RWPE1 (cell line): ENCODE results near the gene DDI1.

Source experiments
- CTCF ChIA-PET: fragments of 350-600 bp; sonication (Branson Sonifier 250); formaldehyde crosslinking; extraction: SDS; loops from one replicate; lab custom pipeline; 2021; lab: Yijun Ruan, JAX
- POLR2A ChIA-PET: fragments of 400-600 bp; formaldehyde crosslinking; extraction: SDS; loops from one replicate; lab custom pipeline; 2020; ENCODE audit warnings: antibody characterized with exemption; ENCODE audit not compliant: low non-redundant PET; lab: Yijun Ruan, JAX
- DNase-seq: peaks from one replicate; pipeline ENCODE4 v3.0.0; 2012; ENCODE audit warnings: low spot score
- H3K27ac ChIP-seq: fragments of 450-650 bp; 2 replicates; pipeline ENCODE4 v1.5.1; 2017
- TF ChIP-seq, protein P1 (sequence below): fragments of 450-650 bp; conservative IDR thresholded peaks from 2 replicates; pipeline ENCODE4 v1.5.1; 2017; ENCODE audit warnings: low read depth, mild to moderate bottlenecking

DDI1 gene

DNA sequence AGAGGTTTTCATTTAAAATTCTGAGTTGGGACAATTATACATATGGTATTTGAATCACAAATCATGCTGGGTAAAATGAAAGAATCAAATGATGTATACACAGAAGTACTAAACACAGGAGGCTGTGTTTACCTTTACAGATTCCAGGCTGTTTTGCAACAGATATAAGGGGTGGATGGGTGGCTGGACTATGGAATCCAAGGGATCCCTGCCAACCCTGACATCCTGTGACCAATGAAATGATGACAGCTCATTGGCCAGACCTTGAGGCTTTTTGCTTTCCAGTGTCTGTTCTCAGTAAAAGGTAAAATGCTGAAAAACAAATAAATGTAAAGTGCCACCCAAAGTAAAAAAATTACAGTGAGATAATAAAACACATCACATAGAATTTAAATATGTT lies 3.3 kb upstream of the DDI1 start:
- peak; percentile 73 for DNase-seq
- no peak overlapping the region for H3K27ac ChIP-seq
- CTCF ChIA-PET: no interaction called here
- TF ChIP-seq, protein P1, sequence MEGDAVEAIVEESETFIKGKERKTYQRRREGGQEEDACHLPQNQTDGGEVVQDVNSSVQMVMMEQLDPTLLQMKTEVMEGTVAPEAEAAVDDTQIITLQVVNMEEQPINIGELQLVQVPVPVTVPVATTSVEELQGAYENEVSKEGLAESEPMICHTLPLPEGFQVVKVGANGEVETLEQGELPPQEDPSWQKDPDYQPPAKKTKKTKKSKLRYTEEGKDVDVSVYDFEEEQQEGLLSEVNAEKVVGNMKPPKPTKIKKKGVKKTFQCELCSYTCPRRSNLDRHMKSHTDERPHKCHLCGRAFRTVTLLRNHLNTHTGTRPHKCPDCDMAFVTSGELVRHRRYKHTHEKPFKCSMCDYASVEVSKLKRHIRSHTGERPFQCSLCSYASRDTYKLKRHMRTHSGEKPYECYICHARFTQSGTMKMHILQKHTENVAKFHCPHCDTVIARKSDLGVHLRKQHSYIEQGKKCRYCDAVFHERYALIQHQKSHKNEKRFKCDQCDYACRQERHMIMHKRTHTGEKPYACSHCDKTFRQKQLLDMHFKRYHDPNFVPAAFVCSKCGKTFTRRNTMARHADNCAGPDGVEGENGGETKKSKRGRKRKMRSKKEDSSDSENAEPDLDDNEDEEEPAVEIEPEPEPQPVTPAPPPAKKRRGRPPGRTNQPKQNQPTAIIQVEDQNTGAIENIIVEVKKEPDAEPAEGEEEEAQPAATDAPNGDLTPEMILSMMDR: no peak
- POLR2A ChIA-PET: no interaction called here

DNA sequence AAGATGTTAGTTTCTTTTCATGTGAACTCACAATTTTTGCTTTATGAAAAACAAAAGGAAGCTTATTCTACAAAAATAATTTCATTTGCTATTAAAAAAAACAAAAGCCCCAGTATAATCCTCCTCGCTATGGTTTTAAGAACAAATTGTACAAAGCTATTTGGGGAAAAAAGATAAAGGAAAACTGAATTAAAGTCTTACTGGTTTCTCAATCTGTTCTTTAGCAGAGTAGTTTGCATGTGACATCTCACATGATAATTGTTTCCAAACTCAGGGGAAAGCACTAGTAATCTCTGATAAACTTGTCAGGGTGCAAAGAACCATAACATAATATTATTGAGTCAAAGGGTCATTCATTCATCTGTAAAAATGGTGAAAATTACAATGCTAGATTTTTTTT lies 2.9 kb upstream of the DDI1 start:
- ChIA-PET POLR2A (no interaction called here), CTCF (no interaction called here)
- no peak overlapping the region for H3K27ac ChIP-seq
- DNase-seq: no peak
- TF ChIP-seq, protein P1: no peak

DNA sequence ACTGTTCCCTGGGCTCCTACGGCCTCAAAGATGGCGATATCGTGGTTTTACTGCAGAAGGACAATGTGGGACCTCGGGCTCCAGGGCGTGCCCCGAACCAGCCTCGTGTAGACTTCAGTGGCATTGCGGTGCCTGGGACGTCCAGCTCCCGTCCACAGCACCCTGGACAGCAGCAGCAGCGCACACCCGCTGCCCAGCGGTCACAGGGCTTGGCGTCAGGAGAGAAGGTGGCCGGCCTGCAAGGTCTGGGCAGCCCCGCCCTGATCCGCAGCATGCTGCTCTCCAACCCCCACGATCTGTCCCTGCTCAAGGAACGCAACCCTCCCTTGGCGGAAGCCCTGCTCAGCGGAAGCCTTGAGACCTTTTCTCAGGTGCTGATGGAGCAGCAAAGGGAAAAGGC lies 555 bp downstream of the DDI1 start:
- ChIA-PET CTCF (interaction anchor here (0.6 kb wide), 1 partner anchor 922 kb away, joined by 3 read pairs; no protein-coding TSS in a partner anchor), POLR2A (no interaction called here)

DNA sequence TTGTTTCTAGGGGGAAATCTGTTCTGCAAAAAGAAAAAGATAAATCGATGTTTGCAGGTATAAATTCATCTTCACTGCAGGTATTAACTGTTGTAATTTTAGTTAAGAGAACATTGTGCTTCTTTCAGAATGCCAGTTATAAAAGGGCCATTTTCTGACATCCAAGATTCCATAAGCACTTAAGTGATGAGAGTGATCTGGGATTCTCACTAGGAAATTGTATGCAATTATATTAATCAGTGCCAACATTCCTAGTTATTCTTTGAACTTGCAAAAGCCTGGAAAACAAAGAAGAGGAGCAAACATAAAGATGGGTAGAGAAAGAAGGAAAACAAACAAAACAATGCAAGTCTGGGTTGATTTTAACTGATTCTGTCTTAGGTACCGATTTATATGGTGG lies 5.4 kb downstream of the DDI1 start:
- no peak overlapping the region for H3K27ac ChIP-seq
- POLR2A ChIA-PET: no interaction called here
- CTCF ChIA-PET: no interaction called here
- TF ChIP-seq, protein P1: no peak
- DNase-seq: no peak

More for the DNA sequence above, 555 bp downstream of the DDI1 start:
- H3K27ac ChIP-seq: no peak overlapping the region
- TF ChIP-seq, protein P1: no peak
- no peak for DNase-seq

DNA sequence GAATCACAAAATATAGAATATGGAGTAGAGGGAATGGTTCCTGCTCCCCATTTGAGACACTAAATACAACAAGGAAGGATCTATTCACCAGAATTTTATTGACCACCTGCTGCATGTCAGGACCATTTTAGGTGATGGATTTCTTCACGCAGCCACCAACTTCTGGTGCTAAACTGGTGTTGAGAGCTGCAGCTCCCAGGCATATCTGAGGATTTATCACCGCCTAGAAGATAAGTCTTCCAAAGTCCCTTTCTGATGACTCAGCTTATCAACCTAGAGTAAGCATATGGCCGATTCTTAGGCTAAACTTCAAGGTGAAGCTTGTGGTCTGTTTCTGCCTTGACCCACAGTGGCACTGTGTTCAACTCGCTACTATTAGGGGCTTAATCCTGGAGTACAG lies 6.7 kb downstream of the DDI1 start:
- H3K27ac ChIP-seq: no peak overlapping the region
- ChIA-PET CTCF (no interaction called here), POLR2A (no interaction called here)
- DNase-seq: no peak
- TF ChIP-seq, protein P1: no peak

DNA sequence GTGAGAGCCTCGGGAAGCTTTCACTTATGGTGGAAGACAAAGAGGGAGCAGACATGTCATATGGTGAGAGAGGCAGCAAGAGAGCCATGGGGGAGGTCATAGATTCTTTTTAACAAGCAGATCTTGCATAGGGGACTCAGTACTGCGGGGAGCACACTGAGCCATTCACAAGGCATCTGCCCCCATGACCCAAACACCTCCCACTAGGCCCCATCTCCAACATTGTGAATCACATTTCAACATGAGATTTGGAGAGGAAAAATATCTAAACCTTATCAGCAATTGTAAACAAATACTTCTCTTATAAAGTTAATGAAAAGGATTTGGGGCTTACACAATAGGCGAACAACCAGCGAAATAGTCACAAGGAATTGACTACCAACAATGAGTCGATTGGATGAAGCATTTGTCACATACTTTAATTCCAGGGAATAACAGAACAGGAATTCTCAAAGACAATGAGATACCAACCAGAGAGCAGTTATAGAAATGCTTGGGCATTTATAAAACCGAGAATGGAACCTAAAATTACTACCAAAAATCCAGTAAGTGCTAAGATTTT lies 7.3 kb downstream of the DDI1 start:
- DNase-seq: no peak
- no peak overlapping the region for H3K27ac ChIP-seq
- TF ChIP-seq, protein P1: no peak
- ChIA-PET POLR2A (no interaction called here), CTCF (no interaction called here)
